ENCODE results near the gene PACSIN2.

DNA sequence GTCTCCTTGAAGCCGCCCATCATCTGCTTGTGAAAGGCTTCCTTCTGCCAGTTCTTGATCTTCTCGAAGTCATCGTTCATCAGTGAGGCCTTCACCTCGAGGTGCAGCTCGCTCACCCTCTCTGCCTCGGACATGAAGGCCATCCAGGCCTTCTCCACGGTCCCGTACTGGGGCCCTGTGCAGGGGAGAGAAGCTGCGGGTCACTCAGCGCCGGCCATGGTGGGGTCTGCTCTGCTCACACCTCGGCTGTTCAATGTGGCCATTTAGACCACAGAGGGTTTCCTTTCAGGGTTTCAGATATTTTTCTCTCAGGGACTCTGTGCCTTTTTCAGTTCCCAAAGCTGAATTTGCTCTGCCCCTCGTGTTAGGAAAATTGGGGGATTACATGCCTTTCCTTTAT is 123.9 kb downstream of the PACSIN2 start:
- no peak for TF ChIP-seq POLR2AphosphoS5 (IDR thresholded peaks at IDR 0.05; ENCODE audit: low read depth)
- TF ChIP-seq, protein P1, sequence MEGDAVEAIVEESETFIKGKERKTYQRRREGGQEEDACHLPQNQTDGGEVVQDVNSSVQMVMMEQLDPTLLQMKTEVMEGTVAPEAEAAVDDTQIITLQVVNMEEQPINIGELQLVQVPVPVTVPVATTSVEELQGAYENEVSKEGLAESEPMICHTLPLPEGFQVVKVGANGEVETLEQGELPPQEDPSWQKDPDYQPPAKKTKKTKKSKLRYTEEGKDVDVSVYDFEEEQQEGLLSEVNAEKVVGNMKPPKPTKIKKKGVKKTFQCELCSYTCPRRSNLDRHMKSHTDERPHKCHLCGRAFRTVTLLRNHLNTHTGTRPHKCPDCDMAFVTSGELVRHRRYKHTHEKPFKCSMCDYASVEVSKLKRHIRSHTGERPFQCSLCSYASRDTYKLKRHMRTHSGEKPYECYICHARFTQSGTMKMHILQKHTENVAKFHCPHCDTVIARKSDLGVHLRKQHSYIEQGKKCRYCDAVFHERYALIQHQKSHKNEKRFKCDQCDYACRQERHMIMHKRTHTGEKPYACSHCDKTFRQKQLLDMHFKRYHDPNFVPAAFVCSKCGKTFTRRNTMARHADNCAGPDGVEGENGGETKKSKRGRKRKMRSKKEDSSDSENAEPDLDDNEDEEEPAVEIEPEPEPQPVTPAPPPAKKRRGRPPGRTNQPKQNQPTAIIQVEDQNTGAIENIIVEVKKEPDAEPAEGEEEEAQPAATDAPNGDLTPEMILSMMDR (IDR thresholded peaks at IDR 0.05; ENCODE audit: insufficient read depth, low read length) = no peak
- TF ChIP-seq, protein P2, sequence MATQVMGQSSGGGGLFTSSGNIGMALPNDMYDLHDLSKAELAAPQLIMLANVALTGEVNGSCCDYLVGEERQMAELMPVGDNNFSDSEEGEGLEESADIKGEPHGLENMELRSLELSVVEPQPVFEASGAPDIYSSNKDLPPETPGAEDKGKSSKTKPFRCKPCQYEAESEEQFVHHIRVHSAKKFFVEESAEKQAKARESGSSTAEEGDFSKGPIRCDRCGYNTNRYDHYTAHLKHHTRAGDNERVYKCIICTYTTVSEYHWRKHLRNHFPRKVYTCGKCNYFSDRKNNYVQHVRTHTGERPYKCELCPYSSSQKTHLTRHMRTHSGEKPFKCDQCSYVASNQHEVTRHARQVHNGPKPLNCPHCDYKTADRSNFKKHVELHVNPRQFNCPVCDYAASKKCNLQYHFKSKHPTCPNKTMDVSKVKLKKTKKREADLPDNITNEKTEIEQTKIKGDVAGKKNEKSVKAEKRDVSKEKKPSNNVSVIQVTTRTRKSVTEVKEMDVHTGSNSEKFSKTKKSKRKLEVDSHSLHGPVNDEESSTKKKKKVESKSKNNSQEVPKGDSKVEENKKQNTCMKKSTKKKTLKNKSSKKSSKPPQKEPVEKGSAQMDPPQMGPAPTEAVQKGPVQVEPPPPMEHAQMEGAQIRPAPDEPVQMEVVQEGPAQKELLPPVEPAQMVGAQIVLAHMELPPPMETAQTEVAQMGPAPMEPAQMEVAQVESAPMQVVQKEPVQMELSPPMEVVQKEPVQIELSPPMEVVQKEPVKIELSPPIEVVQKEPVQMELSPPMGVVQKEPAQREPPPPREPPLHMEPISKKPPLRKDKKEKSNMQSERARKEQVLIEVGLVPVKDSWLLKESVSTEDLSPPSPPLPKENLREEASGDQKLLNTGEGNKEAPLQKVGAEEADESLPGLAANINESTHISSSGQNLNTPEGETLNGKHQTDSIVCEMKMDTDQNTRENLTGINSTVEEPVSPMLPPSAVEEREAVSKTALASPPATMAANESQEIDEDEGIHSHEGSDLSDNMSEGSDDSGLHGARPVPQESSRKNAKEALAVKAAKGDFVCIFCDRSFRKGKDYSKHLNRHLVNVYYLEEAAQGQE (IDR thresholded peaks at IDR 0.05; ENCODE audit: insufficient replicate concordance, low read depth) = no peak
- TF ChIP-seq GABPA (IDR thresholded peaks at IDR 0.05; ENCODE audit: low read depth) = no peak
